ENCODE measurements around the gene ILDR1.

GRCh38 chr3:121957674-121958415 lies 64.2 kb downstream of the ILDR1 start:
- TF ChIP-seq BACH2 (CRISPR knock-in tag; IDR thresholded peaks at IDR 0.05; ENCODE audit: borderline replicate concordance) (no peak), RARB (CRISPR knock-in tag; IDR thresholded peaks at IDR 0.05) (no peak), ZFP3 (CRISPR knock-in tag; IDR thresholded peaks at IDR 0.05) (no peak), CSDC2 (CRISPR knock-in tag; IDR thresholded peaks at IDR 0.05) (no peak), ZNF8 (CRISPR knock-in tag; IDR thresholded peaks at IDR 0.05) (no peak), ZFP30 (CRISPR knock-in tag; IDR thresholded peaks at IDR 0.05) (no peak), PPARA (CRISPR knock-in tag; IDR thresholded peaks at IDR 0.05; ENCODE audit: borderline replicate concordance) (no peak), CSRNP3 (CRISPR knock-in tag; IDR thresholded peaks at IDR 0.05) (no peak), POU6F1 (CRISPR knock-in tag; IDR thresholded peaks at IDR 0.05; ENCODE audit: borderline replicate concordance, low read depth) (no peak), PATZ1 (CRISPR knock-in tag; IDR thresholded peaks at IDR 0.05; ENCODE audit: borderline replicate concordance) (no peak), ZNF70 (CRISPR knock-in tag; IDR thresholded peaks at IDR 0.05) (no peak)
